Liver (tissue), 9 donors: Measurements from ENCODE around the gene SMIM10. TPM values are rescaled to one million over a fixed set of nuclear protein-coding genes. Genes with fewer than 3 reads are reported as not detected.
"Not testable (repeated sequence)": the region's sequence is repeated elsewhere in the genome, so short reads cannot be mapped to it uniquely, and the experiment has no call there.

Experiments
- DNase-seq: peaks from one replicate; pipeline ENCODE4 v3.0.0-alpha.2; 2017; ENCODE audit warnings: low spot score
- H3K27ac ChIP-seq, 2 donors: one replicate each; pipeline ENCODE4 v1.7.0; 2013; ENCODE audit warnings: inconsistent platforms in 2 of 2, low read length in 2 of 2, control low read depth in 1 of 2, low read depth in 1 of 2, mild to moderate bottlenecking in 1 of 2
- H3K27me3 ChIP-seq, 4 donors: one replicate each; pipeline versions ENCODE4 v1.6.1 to v1.7.0; 2013; ENCODE audit warnings: low read length in 3 of 4, inconsistent platforms in 1 of 4, mild to moderate bottlenecking in 1 of 4, moderate library complexity in 1 of 4; ENCODE audit not compliant: control insufficient read depth in 4 of 4, insufficient read depth in 4 of 4
- H3K36me3 ChIP-seq, 4 donors: one replicate each; pipeline versions ENCODE4 v1.6.1 to v1.7.0; 2013; ENCODE audit warnings: low read length in 3 of 4, mild to moderate bottlenecking in 3 of 4, low read depth in 1 of 4, moderate library complexity in 1 of 4; ENCODE audit not compliant: control insufficient read depth in 4 of 4, insufficient read depth in 3 of 4
- H3K4me1 ChIP-seq, 4 donors: one replicate each; pipeline versions ENCODE4 v1.6.1 to v1.7.0; 2013; ENCODE audit warnings: low read length in 3 of 4, mild to moderate bottlenecking in 3 of 4, moderate library complexity in 1 of 4; ENCODE audit not compliant: control insufficient read depth in 4 of 4, insufficient read depth in 4 of 4
- H3K4me3 ChIP-seq, 3 donors: one replicate each; pipeline versions ENCODE4 v1.6.1 to v1.7.0; 2013; ENCODE audit warnings: low read length in 3 of 3, control low read depth in 1 of 3, low read depth in 1 of 3, mild to moderate bottlenecking in 1 of 3
- H3K9ac ChIP-seq, 2 donors: one replicate each; pipeline ENCODE4 v1.7.0; 2013; ENCODE audit warnings: low read length in 2 of 2, mild to moderate bottlenecking in 2 of 2, moderate library complexity in 2 of 2, control low read depth in 1 of 2, low read depth in 1 of 2
- H3K9me3 ChIP-seq, 4 donors: one replicate each; pipeline versions ENCODE4 v1.6.1 to v1.7.0; 2013; ENCODE audit warnings: low read length in 3 of 4; ENCODE audit not compliant: control insufficient read depth in 4 of 4
- ATF3 ChIP-seq: IDR thresholded peaks from 2 replicates; pipeline ENCODE4 v1.6.1; 2016; ENCODE audit warnings: antibody characterized with exemption
- EGR1 ChIP-seq, 2 donors: IDR thresholded peaks; 2 replicates each; pipeline ENCODE4 v1.6.1; 2016 to 2018; ENCODE audit warnings: antibody characterized with exemption in 2 of 2, low read depth in 2 of 2
- FOXA1 ChIP-seq: IDR thresholded peaks from 2 replicates; pipeline ENCODE4 v1.6.1; 2016; ENCODE audit warnings: antibody characterized with exemption
- GABPA ChIP-seq, 2 donors: IDR thresholded peaks in 1 of 2; conservative IDR thresholded peaks in 1 of 2; 2 replicates each; pipeline ENCODE4 v1.6.1; 2016; ENCODE audit warnings: antibody characterized with exemption in 2 of 2, mild to moderate bottlenecking in 1 of 2, moderate library complexity in 1 of 2
- HNF4A ChIP-seq, 2 donors: conservative IDR thresholded peaks; 2 replicates each; pipeline ENCODE4 v1.6.1; 2016; ENCODE audit warnings: antibody characterized with exemption in 2 of 2, mild to moderate bottlenecking in 2 of 2
- HNF4G ChIP-seq: IDR thresholded peaks from 2 replicates; pipeline ENCODE4 v1.6.1; 2016; ENCODE audit warnings: antibody characterized with exemption
- MAX ChIP-seq: IDR thresholded peaks from 2 replicates; pipeline ENCODE4 v1.6.1; 2016; ENCODE audit warnings: antibody characterized with exemption
- NR2F2 ChIP-seq: IDR thresholded peaks from 2 replicates; pipeline ENCODE4 v1.6.1; 2016; ENCODE audit warnings: antibody characterized with exemption
- RXRA ChIP-seq, 2 donors: IDR thresholded peaks; 2 replicates each; pipeline ENCODE4 v1.6.1; 2017 to 2018; ENCODE audit warnings: antibody characterized with exemption in 2 of 2, mild to moderate bottlenecking in 1 of 2
- SP1 ChIP-seq: IDR thresholded peaks from 2 replicates; pipeline ENCODE4 v1.6.1; 2018; ENCODE audit warnings: antibody characterized with exemption, mild to moderate bottlenecking
- TAF1 ChIP-seq: conservative IDR thresholded peaks from 2 replicates; pipeline ENCODE4 v1.6.1; 2016; ENCODE audit warnings: antibody characterized with exemption, mild to moderate bottlenecking
- YY1 ChIP-seq: IDR thresholded peaks from 2 replicates; pipeline ENCODE4 v1.6.1; 2016; ENCODE audit warnings: antibody characterized with exemption, mild to moderate bottlenecking
- ZBTB33 ChIP-seq: IDR thresholded peaks from 2 replicates; pipeline ENCODE4 v1.6.1; 2016; ENCODE audit warnings: antibody characterized with exemption
- WGBS: extraction: QIAGEN DNeasy Blood & Tissue Kit; methylation state at CpG from one replicate; pipeline ENCODE4 v1.1.7; 2013; 5-methylcytosine and 5-hydroxymethylcytosine counted together
- polyA plus RNA-seq, 2 donors: library from polyadenylated mRNA; stranded (reverse) in 1 of 2; unstranded in 1 of 2; fragments of 200-250 nt in 1 of 2; fragments of >200 nt in 1 of 2; fragmentation: Nextera tagmentation in 1 of 2; extraction: Ambion mirVana in 1 of 2; gene quantifications; one replicate each; pipeline versions ENCODE4 v1.2.1 to v1.2.3, GENCODE V29; 2013 to 2015
- total RNA-seq, 2 donors: library from RNA; depleted of rRNA; stranded (reverse); fragments of >200 nt; gene quantifications; one replicate each; pipeline ENCODE4 v1.2.3, GENCODE V29; 2014
- TF ChIP-seq, protein P1 (sequence below): IDR thresholded peaks from 2 replicates; pipeline ENCODE4 v1.6.1; 2016; ENCODE audit warnings: antibody characterized with exemption, mild to moderate bottlenecking
- TF ChIP-seq, protein P2 (sequence below): fragments of 150-350 bp; IDR thresholded peaks from 2 replicates; pipeline ENCODE4 v1.5.1; 2017; ENCODE audit warnings: improper control_type of control experiment, low read depth, low read length; ENCODE audit not compliant: missing input control
- donor health status: healthy.
- donor health status: healthy.
- donor health status: healthy.
- donor health status: healthy.
- donor health status: healthy.

SMIM10 gene
- 1 to 10 TPM in 1 of 2 donors, under 1 TPM in 1; 0.33 to 6.5 TPM for total RNA-seq
- polyA plus RNA-seq: under 1 TPM; 0.53 to 0.83 TPM

- Histone ChIP-seq H3K4me3 (peak within 1 kb of the TSS in 2 of 3 donors; percentile 19), H3K9ac (no peak within 1 kb of the TSS), H3K27ac (no peak within 1 kb of the TSS), H3K4me1 (no peaks in the 10 kb centered on the region), H3K36me3 (no peaks in the 10 kb centered on the region), H3K9me3 (no peaks in the 10 kb centered on the region), H3K27me3 (no peaks in the 10 kb centered on the region)
- peak; percentile 75 for DNase-seq
- TF ChIP-seq YY1: no peak
- TF ChIP-seq HNF4A (conservative IDR thresholded peaks at IDR 0.05): no peak
- TF ChIP-seq NR2F2: no peak
- TF ChIP-seq, protein P1, sequence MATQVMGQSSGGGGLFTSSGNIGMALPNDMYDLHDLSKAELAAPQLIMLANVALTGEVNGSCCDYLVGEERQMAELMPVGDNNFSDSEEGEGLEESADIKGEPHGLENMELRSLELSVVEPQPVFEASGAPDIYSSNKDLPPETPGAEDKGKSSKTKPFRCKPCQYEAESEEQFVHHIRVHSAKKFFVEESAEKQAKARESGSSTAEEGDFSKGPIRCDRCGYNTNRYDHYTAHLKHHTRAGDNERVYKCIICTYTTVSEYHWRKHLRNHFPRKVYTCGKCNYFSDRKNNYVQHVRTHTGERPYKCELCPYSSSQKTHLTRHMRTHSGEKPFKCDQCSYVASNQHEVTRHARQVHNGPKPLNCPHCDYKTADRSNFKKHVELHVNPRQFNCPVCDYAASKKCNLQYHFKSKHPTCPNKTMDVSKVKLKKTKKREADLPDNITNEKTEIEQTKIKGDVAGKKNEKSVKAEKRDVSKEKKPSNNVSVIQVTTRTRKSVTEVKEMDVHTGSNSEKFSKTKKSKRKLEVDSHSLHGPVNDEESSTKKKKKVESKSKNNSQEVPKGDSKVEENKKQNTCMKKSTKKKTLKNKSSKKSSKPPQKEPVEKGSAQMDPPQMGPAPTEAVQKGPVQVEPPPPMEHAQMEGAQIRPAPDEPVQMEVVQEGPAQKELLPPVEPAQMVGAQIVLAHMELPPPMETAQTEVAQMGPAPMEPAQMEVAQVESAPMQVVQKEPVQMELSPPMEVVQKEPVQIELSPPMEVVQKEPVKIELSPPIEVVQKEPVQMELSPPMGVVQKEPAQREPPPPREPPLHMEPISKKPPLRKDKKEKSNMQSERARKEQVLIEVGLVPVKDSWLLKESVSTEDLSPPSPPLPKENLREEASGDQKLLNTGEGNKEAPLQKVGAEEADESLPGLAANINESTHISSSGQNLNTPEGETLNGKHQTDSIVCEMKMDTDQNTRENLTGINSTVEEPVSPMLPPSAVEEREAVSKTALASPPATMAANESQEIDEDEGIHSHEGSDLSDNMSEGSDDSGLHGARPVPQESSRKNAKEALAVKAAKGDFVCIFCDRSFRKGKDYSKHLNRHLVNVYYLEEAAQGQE: no peak
- no peak for TF ChIP-seq TAF1
- no peak for TF ChIP-seq ZBTB33
- no peak for TF ChIP-seq ATF3
- TF ChIP-seq GABPA (IDR thresholded peaks at IDR 0.05 in 1 of 2, conservative IDR thresholded peaks at IDR 0.05 in 1 of 2): no peak
- no peak for TF ChIP-seq EGR1 (IDR thresholded peaks at IDR 0.05; ENCODE audit: low read depth in 2 of 2)
- no peak for TF ChIP-seq HNF4G
- TF ChIP-seq SP1: no peak
- TF ChIP-seq, protein P2, sequence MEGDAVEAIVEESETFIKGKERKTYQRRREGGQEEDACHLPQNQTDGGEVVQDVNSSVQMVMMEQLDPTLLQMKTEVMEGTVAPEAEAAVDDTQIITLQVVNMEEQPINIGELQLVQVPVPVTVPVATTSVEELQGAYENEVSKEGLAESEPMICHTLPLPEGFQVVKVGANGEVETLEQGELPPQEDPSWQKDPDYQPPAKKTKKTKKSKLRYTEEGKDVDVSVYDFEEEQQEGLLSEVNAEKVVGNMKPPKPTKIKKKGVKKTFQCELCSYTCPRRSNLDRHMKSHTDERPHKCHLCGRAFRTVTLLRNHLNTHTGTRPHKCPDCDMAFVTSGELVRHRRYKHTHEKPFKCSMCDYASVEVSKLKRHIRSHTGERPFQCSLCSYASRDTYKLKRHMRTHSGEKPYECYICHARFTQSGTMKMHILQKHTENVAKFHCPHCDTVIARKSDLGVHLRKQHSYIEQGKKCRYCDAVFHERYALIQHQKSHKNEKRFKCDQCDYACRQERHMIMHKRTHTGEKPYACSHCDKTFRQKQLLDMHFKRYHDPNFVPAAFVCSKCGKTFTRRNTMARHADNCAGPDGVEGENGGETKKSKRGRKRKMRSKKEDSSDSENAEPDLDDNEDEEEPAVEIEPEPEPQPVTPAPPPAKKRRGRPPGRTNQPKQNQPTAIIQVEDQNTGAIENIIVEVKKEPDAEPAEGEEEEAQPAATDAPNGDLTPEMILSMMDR: no peak
- no peak for TF ChIP-seq RXRA (IDR thresholded peaks at IDR 0.05)
- no peak for TF ChIP-seq FOXA1
- no peak for TF ChIP-seq MAX
- WGBS: 12% methylated on average over 45 of the region's 45 CpGs
Observed at GRCh38 chrX:134990801-134991481, at the start of gene SMIM10. TSS of gene SMIM10 (plus strand) at chrX:134990991. CDS start at chrX:134991096, 105 bp downstream.

- H3K4me3 ChIP-seq, H3K9ac ChIP-seq, H3K27me3 ChIP-seq, H3K4me1 ChIP-seq, H3K9me3 ChIP-seq, H3K36me3 ChIP-seq, DNase-seq, H3K27ac ChIP-seq: not testable (repeated sequence)
- 94% methylated on average over 6 of the region's 6 CpGs for WGBS
Observed at GRCh38 chrX:134946364-134946763, 44.4 kb upstream of the SMIM10 start.
